Uterus (tissue), 2 donors: ENCODE measurements around the gene PPP2R2C.

Source experiments
- POLR2A ChIP-seq, 2 donors: fragments of 450-650 bp; IDR thresholded peaks; one replicate each; pipeline ENCODE4 v1.6.1; 2016; ENCODE audit warnings: antibody characterized with exemption in 2 of 2, mild to moderate bottlenecking in 1 of 2, moderate library complexity in 1 of 2
- TF ChIP-seq, protein P1 (sequence below), 4 experiments: fragments of 200-600 bp in 2 of 4; fragments of 450-650 bp in 2 of 4; sonication (generic) in 2 of 4; IDR thresholded peaks; one replicate each; pipeline ENCODE4 v1.5.1; 2016 to 2019; ENCODE audit warnings: antibody characterized with exemption in 4 of 4, mild to moderate bottlenecking in 2 of 4, moderate library complexity in 1 of 4

DNA sequence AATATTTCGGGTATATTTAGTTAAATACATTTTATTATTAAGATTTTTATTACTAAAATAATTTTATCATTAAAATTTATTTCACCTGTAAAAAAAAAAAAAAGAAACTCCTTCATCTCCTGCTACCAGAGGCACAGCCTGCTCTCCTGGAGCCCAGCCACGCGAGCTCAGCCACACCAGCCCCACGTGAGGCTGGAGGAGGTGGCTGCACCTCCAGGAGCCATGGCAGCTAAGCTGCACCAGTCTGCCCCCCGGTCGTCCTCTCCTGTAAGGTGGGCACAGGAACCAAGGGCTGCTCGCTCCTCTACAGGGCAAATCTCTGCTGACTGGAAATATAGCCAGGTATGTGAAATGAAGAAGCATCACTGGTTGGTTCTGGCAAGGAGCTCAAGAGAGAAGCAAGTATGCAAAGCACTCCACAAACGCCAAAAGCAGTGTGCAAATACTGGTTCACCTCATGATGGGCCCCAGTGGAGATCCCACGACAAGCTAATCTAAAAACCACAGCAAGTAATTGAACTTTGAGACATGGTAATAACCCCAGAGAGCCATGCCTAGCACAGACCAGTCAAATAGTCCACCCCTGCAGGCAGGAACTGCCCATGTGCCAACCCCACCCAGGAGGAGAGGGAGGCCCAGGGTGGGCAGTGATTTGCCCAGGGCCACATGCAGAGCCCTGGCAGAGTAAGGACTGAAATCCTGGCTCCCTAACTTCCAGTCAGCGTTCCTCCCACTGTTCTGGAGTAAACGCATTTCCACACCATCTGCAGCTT, 112.7 kb downstream of the PPP2R2C start:
- TF ChIP-seq, protein P1, sequence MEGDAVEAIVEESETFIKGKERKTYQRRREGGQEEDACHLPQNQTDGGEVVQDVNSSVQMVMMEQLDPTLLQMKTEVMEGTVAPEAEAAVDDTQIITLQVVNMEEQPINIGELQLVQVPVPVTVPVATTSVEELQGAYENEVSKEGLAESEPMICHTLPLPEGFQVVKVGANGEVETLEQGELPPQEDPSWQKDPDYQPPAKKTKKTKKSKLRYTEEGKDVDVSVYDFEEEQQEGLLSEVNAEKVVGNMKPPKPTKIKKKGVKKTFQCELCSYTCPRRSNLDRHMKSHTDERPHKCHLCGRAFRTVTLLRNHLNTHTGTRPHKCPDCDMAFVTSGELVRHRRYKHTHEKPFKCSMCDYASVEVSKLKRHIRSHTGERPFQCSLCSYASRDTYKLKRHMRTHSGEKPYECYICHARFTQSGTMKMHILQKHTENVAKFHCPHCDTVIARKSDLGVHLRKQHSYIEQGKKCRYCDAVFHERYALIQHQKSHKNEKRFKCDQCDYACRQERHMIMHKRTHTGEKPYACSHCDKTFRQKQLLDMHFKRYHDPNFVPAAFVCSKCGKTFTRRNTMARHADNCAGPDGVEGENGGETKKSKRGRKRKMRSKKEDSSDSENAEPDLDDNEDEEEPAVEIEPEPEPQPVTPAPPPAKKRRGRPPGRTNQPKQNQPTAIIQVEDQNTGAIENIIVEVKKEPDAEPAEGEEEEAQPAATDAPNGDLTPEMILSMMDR (IDR thresholded peaks at IDR 0.05) = no peak
- no peak for TF ChIP-seq POLR2A (IDR thresholded peaks at IDR 0.05)
